ENCODE results near the gene TGFBR2. TPM values are rescaled to one million over a fixed set of nuclear protein-coding genes. Genes with fewer than 3 reads are reported as not detected.

TGFBR2 gene
- total and polyA plus RNA-seq, 2 experiments from 2014 or later, result 4.7 to 13.0 TPM

DNA sequence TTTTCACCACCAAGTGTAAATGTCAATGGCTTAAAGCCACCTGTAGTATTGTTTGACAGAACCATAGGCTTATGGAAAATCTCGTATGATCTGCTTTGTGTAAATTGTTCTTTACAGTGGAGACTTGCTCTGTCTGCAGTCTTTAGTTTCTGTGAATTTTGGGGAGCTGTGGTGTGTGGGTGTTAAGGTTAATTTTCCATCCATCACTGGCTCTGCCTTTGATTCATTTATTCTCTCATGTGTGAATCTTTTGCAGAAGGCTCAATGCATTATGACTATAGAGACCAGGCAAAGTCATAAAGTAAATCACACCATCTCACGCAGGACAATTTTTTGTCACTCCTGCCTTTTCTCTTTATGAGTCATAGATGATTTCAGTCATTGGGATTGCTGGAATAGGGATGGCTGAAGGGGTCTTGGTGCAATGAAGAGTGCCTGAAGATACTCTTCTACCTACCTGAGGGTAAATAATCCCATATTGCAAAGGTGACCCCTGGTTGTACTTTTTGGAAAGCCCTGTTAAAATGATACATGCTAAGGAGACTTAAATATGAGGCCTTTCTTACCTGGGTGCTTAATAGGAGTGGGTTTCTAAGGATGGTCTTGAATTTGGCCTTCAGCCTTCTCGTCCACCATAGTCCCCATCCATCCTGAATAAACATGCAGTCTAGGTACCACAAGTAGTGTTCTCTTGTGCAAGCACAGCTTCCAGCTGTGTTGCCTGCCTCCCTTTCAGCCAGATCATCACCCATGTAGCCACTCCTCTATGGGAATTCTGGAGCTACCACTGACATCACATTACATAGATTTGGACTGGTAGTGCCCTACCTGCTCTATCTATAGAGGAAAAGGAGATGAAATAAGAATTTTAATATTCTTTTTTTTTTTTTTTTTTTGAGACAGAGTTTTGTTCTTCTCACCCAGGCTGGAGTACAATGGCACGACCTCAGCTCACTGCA, 14.3 kb downstream of the TGFBR2 start:
- no peaks in the 10 kb centered on the region for H3K36me3 ChIP-seq (ENCODE audit: insufficient read depth)
- DNase-seq (ENCODE audit: low spot score) (no peak), ATAC-seq (no peak)
- peaks cover 100% of the 10 kb centered on the region for H3K79me2 ChIP-seq (replicated peaks; ENCODE audit: insufficient read depth)
- no peaks in the 10 kb centered on the region for H3K27me3 ChIP-seq (ENCODE audit: insufficient read depth)
- TF ChIP-seq, protein P1, sequence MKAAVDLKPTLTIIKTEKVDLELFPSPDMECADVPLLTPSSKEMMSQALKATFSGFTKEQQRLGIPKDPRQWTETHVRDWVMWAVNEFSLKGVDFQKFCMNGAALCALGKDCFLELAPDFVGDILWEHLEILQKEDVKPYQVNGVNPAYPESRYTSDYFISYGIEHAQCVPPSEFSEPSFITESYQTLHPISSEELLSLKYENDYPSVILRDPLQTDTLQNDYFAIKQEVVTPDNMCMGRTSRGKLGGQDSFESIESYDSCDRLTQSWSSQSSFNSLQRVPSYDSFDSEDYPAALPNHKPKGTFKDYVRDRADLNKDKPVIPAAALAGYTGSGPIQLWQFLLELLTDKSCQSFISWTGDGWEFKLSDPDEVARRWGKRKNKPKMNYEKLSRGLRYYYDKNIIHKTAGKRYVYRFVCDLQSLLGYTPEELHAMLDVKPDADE (IDR thresholded peaks at IDR 0.05), result no peak
- TF ChIP-seq EZH2phosphoT487 (IDR thresholded peaks at IDR 0.05; ENCODE audit: unreplicated experiment), result no peak
- TF ChIP-seq ZNF331 (CRISPR knock-in tag; IDR thresholded peaks at IDR 0.05; ENCODE audit: low read depth), result no peak
- TF ChIP-seq, protein P2, sequence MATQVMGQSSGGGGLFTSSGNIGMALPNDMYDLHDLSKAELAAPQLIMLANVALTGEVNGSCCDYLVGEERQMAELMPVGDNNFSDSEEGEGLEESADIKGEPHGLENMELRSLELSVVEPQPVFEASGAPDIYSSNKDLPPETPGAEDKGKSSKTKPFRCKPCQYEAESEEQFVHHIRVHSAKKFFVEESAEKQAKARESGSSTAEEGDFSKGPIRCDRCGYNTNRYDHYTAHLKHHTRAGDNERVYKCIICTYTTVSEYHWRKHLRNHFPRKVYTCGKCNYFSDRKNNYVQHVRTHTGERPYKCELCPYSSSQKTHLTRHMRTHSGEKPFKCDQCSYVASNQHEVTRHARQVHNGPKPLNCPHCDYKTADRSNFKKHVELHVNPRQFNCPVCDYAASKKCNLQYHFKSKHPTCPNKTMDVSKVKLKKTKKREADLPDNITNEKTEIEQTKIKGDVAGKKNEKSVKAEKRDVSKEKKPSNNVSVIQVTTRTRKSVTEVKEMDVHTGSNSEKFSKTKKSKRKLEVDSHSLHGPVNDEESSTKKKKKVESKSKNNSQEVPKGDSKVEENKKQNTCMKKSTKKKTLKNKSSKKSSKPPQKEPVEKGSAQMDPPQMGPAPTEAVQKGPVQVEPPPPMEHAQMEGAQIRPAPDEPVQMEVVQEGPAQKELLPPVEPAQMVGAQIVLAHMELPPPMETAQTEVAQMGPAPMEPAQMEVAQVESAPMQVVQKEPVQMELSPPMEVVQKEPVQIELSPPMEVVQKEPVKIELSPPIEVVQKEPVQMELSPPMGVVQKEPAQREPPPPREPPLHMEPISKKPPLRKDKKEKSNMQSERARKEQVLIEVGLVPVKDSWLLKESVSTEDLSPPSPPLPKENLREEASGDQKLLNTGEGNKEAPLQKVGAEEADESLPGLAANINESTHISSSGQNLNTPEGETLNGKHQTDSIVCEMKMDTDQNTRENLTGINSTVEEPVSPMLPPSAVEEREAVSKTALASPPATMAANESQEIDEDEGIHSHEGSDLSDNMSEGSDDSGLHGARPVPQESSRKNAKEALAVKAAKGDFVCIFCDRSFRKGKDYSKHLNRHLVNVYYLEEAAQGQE (IDR thresholded peaks at IDR 0.05; ENCODE audit: unreplicated experiment), result no peak
- TF ChIP-seq JUNB (IDR thresholded peaks at IDR 0.05; ENCODE audit: unreplicated experiment), result no peak
- no peaks in the 10 kb centered on the region for H3K9me2 ChIP-seq (ENCODE audit: insufficient read depth)
- no peak overlapping the region for H2AFZ ChIP-seq
- Mint-ChIP-seq H3K27ac (no peak overlapping the region), H3K4me1 (peaks cover 19% of the 10 kb centered on the region), H3K36me3 (ENCODE audit: low read depth) (peaks cover 18% of the 10 kb centered on the region), H3K9me3 (no peaks in the 10 kb centered on the region), H3K4me3 (no peak overlapping the region), H3K27me3 (ENCODE audit: insufficient read depth, low read depth, poor library complexity) (no peaks in the 10 kb centered on the region)
- no peak overlapping the region for H3K27ac ChIP-seq (ENCODE audit: low read depth)
- peaks cover 21% of the 10 kb centered on the region for H3K4me1 ChIP-seq (ENCODE audit: insufficient read depth)
- H4K20me1 ChIP-seq (replicated peaks; ENCODE audit: insufficient read depth), result peaks cover 1% of the 10 kb centered on the region; the same call in 1 of the 2 replicates
- H3F3A ChIP-seq (replicated peaks; ENCODE audit: low read depth), result no peaks in the 10 kb centered on the region
- H3K4me2 ChIP-seq, result no peak overlapping the region
- H3K4me3 ChIP-seq, result no peak overlapping the region

DNA sequence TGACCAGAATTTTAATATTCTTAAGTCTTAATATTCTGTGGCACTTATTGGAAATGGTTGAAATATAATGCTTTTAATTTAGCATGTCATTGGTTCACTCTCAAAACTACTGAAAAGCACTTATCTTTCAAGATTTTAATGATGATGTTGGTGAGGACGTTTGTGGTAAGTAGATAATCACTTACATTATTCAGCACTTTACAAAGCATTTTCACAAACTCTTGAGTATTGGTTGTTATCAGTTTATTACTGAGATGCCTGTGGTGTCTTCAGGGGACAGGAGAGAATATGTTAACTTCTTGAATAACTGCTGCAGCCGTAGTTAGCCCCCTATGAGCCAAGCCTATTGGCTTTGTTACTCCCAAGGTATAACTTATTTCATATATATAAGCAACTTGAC, 15.2 kb downstream of the TGFBR2 start:
- ATAC-seq (no peak), DNase-seq (ENCODE audit: low spot score) (no peak)
- no peak overlapping the region for H3K4me3 ChIP-seq
- H2AFZ ChIP-seq, result no peak overlapping the region
- peaks cover 100% of the 10 kb centered on the region for H3K79me2 ChIP-seq (replicated peaks; ENCODE audit: insufficient read depth)
- no peaks in the 10 kb centered on the region for H3K36me3 ChIP-seq (ENCODE audit: insufficient read depth)
- H3K4me3 Mint-ChIP-seq, result no peak overlapping the region
- H3K27me3 Mint-ChIP-seq (ENCODE audit: insufficient read depth, low read depth, poor library complexity), result no peaks in the 10 kb centered on the region
- H3K27me3 ChIP-seq (ENCODE audit: insufficient read depth), result no peaks in the 10 kb centered on the region
- peaks cover 20% of the 10 kb centered on the region for H3K4me1 ChIP-seq (ENCODE audit: insufficient read depth)
- H3K27ac ChIP-seq (ENCODE audit: low read depth), result no peak overlapping the region
- H3K9me2 ChIP-seq (ENCODE audit: insufficient read depth), result no peaks in the 10 kb centered on the region
- peaks cover 18% of the 10 kb centered on the region for H3K36me3 Mint-ChIP-seq (ENCODE audit: low read depth)
- no peaks in the 10 kb centered on the region; the same call in 1 of the 2 replicates for H4K20me1 ChIP-seq (replicated peaks; ENCODE audit: insufficient read depth)
- no peaks in the 10 kb centered on the region for H3K9me3 Mint-ChIP-seq
- H3K4me1 Mint-ChIP-seq, result peaks cover 21% of the 10 kb centered on the region
- no peaks in the 10 kb centered on the region for H3F3A ChIP-seq (replicated peaks; ENCODE audit: low read depth)
- no peak overlapping the region for H3K27ac Mint-ChIP-seq
- no peak overlapping the region for H3K4me2 ChIP-seq
- TF ChIP-seq CREB1 (CRISPR knock-in tag; IDR thresholded peaks at IDR 0.05; ENCODE audit: low read depth), result no peak
- TF ChIP-seq EZH2 (IDR thresholded peaks at IDR 0.05; ENCODE audit: low read depth, unreplicated experiment), result no peak
- TF ChIP-seq, protein P1 (IDR thresholded peaks at IDR 0.05), result no peak
- no peak for TF ChIP-seq STAT1 (IDR thresholded peaks at IDR 0.05; ENCODE audit: unreplicated experiment)
- no peak for TF ChIP-seq ZNF114 (CRISPR knock-in tag; IDR thresholded peaks at IDR 0.05)
- TF ChIP-seq NANOG (IDR thresholded peaks at IDR 0.05; ENCODE audit: borderline replicate concordance), result no peak

Data from GM23338 (cell line).